ENCODE data around the gene ICAM2.

DNA sequence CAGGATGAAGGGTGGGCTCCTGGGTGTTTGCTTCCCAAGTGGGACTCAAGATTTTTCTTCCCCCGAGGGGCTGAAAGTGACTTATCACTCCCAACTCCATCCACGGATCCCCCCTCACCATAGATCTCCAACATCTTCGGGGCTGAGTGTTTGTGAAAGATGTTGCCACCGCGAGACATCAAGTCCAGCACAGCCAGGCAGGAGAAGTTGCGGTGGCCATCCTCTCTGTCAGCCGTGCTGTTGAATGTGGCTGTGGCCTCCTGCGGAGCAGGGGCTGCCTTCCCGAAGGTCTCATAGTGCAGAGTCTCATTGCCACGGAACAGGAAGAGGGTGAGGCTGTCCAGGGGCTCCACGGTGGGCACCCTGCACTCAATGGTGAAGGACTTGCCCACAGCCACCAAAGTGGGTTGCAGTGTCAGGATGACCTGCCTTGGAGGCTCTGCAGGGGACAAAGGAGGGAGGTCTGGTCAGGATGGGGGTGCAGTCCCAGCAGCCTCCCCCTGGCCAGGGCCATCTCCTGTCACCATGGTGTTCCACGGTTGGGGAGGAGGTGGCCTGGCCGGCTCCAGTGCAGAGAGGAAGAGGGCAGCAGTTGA is 16.8 kb downstream of the ICAM2 start:
- TF ChIP-seq, protein P1, sequence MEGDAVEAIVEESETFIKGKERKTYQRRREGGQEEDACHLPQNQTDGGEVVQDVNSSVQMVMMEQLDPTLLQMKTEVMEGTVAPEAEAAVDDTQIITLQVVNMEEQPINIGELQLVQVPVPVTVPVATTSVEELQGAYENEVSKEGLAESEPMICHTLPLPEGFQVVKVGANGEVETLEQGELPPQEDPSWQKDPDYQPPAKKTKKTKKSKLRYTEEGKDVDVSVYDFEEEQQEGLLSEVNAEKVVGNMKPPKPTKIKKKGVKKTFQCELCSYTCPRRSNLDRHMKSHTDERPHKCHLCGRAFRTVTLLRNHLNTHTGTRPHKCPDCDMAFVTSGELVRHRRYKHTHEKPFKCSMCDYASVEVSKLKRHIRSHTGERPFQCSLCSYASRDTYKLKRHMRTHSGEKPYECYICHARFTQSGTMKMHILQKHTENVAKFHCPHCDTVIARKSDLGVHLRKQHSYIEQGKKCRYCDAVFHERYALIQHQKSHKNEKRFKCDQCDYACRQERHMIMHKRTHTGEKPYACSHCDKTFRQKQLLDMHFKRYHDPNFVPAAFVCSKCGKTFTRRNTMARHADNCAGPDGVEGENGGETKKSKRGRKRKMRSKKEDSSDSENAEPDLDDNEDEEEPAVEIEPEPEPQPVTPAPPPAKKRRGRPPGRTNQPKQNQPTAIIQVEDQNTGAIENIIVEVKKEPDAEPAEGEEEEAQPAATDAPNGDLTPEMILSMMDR (IDR thresholded peaks at IDR 0.05): no peak
- TF ChIP-seq POLR2A (IDR thresholded peaks at IDR 0.05): no peak
